ENCODE measurements around the gene GMDS.

Gene GMDS

GRCh38 chr6:2245103-2245876, at the start of gene GMDS:
Gene GMDS, minus strand, starts transcription at chr6:2245605.
- DNase-seq (ENCODE audit: low read depth in 1 of 2, low spot score in 1 of 2), result peak; percentile 66 to 74

- DNase-seq (ENCODE audit: low read depth in 1 of 2, low spot score in 1 of 2), result no peak
These were observed 40.1 kb upstream of the GMDS start for GRCh38 chr6:2285510-2285909.

GRCh38 chr6:2275892-2276242, 30.5 kb upstream of the GMDS start:
- DNase-seq (ENCODE audit: low read depth in 1 of 2, low spot score in 1 of 2), result no peak

- DNase-seq (ENCODE audit: low read depth in 1 of 2, low spot score in 1 of 2), result no peak
These were observed 29.8 kb upstream of the GMDS start for GRCh38 chr6:2274981-2275891.

GRCh38 chr6:2272696-2273095, 27.3 kb upstream of the GMDS start:
- DNase-seq (ENCODE audit: low read depth in 1 of 2, low spot score in 1 of 2), result no peak

GRCh38 chr6:2270054-2270453, 24.6 kb upstream of the GMDS start:
- DNase-seq (ENCODE audit: low read depth in 1 of 2, low spot score in 1 of 2), result no peak

GRCh38 chr6:2266841-2267240, 21.4 kb upstream of the GMDS start:
- DNase-seq (ENCODE audit: low read depth in 1 of 2, low spot score in 1 of 2), result no peak

GRCh38 chr6:2266031-2266795, 20.8 kb upstream of the GMDS start:
- no peak for DNase-seq (ENCODE audit: low read depth in 1 of 2, low spot score in 1 of 2)

- no peak for DNase-seq (ENCODE audit: low read depth in 1 of 2, low spot score in 1 of 2)
These were observed 19.5 kb upstream of the GMDS start for GRCh38 chr6:2264932-2265331.

GRCh38 chr6:2263896-2264295, 18.5 kb upstream of the GMDS start:
- no peak for DNase-seq (ENCODE audit: low read depth in 1 of 2, low spot score in 1 of 2)

GRCh38 chr6:2259574-2259973, 14.2 kb upstream of the GMDS start:
- DNase-seq (ENCODE audit: low read depth in 1 of 2, low spot score in 1 of 2), result no peak

- no peak for DNase-seq (ENCODE audit: low read depth in 1 of 2, low spot score in 1 of 2)
These were observed 13.6 kb upstream of the GMDS start for GRCh38 chr6:2259002-2259494.

GRCh38 chr6:2258112-2258511, 12.7 kb upstream of the GMDS start:
- no peak for DNase-seq (ENCODE audit: low read depth in 1 of 2, low spot score in 1 of 2)

GRCh38 chr6:2257363-2257762, 12.0 kb upstream of the GMDS start:
- DNase-seq (ENCODE audit: low read depth in 1 of 2, low spot score in 1 of 2), result no peak

- no peak for DNase-seq (ENCODE audit: low read depth in 1 of 2, low spot score in 1 of 2)
These were observed 9.3 kb upstream of the GMDS start for GRCh38 chr6:2254747-2255146.

GRCh38 chr6:2249126-2249525, 3.7 kb upstream of the GMDS start:
- no peak for DNase-seq (ENCODE audit: low read depth in 1 of 2, low spot score in 1 of 2)

GRCh38 chr6:2247664-2248063, 2.3 kb upstream of the GMDS start:
- no peak for DNase-seq (ENCODE audit: low read depth in 1 of 2, low spot score in 1 of 2)

GRCh38 chr6:2245877-2246863, 765 bp upstream of the GMDS start:
- peak in 1 of 2 donors; percentile 12 for DNase-seq (ENCODE audit: low read depth in 1 of 2, low spot score in 1 of 2)

- no peak for DNase-seq (ENCODE audit: low read depth in 1 of 2, low spot score in 1 of 2)
These were observed 923 bp downstream of the GMDS start for GRCh38 chr6:2244261-2245102.
